CD4-positive, alpha-beta T cell treated with Interleukin-17A for 4 hours (primary cell): ENCODE results near the gene BHLHE23.
A peak's percentile ranks its signal among the peaks of the same experiment; 100 is the strongest.

Experiments
- DNase-seq: peaks from one replicate; pipeline ENCODE4 v3.0.0-alpha.2; 2020; ENCODE audit warnings: mixed read lengths

BHLHE23 gene

GRCh38 chr20:63024573-63025392 lies 18.0 kb upstream of the BHLHE23 start:
- no peak for DNase-seq

DNA sequence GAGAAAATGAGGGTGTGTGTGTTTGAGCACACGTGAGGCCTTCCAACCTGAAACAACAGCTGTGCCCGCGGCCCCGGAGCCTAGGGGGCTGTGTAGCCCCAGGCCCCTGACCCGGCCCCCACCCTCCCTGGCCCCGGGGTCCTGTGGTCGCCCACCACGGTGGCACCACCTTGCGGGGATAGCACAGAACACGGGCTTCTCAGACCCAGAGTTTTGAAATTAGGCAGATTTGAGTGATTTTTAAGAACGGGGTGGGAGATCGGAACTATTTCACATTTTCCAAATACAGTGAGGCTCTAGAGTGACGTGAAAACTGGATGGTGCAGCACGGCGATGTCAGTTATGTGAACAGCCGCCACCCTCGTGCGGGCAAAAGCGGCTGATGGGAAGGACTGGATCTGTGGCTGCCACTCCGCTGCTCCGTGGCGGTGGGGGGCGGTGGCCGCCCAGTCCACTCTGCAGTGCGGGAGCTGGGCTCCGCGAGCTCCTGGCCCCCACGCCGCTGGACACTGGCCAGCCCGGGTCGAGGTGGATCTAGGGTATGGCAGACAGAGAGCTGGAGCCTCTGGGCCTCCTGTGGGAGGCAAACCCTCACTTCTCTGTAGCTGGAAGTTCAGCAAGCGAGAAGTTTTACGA lies 17.3 kb upstream of the BHLHE23 start:
- DNase-seq: no peak

GRCh38 chr20:63023071-63023935 lies 16.5 kb upstream of the BHLHE23 start:
- DNase-seq: no peak

GRCh38 chr20:63022501-63022900 lies 15.7 kb upstream of the BHLHE23 start:
- no peak for DNase-seq

GRCh38 chr20:63021356-63022321 lies 14.9 kb upstream of the BHLHE23 start:
- DNase-seq: no peak

- no peak for DNase-seq
Measured at GRCh38 chr20:63020681-63021080, 13.9 kb upstream of the BHLHE23 start.

- no peak for DNase-seq
Measured at GRCh38 chr20:63017826-63018411, 11.2 kb upstream of the BHLHE23 start.

DNA sequence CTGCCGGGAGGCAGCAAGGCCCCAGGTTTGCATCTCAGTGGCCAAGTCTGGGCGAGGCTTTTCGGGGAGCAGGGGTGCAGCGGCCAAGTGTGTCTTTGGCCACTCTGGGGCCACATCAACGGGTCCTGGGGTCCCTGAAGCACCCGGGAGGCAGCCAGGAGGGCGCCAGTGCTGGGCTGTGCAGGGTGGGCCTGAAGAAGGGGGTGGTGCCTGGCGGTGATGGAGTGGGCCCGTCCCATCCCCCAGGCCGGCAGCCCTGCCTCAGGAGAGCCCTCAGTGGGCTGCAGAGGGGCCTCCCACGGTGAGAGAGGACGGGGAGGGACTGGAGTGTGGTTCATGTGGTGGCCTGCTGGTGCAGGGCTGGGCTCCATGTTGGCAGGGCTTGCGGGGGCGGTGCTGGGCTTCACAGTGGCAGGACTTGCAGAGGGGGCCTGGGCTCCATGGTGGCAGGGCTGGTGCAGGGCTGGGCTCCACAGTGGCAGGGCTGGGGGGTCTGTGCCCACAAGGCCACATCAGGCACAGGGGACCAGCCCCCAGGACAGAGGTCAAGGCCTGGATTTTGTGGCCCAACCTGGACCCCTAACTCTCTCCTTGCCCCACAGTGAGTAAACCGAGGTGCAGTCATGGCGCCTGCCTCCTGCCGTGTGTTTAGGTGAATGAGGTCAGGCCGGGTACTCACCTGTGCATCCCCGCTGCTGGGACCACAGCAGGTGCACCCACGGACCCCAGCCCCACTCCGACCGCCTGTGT lies 10.5 kb upstream of the BHLHE23 start:
- no peak for DNase-seq

DNA sequence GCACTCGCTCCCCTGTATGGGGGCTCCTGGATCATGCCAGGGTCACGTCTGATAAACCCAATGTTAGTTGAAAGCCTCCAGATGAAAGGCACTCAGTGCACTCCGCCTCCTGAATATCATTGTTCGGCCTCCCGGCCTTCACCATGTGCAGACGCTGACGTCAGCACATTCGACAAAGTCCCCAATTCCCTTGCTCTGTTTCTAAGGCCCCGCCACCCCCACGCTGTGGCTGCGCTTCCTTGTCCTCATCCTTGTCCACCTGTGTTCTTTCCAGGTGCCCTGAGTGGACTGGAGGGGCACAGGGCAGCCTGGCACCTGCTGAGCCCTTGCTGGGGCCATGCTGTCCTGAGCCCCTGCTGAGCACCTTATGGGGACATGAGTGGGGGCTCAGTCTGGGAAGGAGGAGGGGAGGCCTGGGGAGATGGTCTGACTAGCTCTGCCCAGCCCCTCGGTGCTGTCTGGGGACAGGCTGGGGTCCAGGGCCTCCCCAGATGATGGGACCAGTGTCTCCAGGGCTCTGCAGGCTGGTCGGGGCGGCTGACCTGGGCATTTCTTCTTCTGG lies 9.8 kb upstream of the BHLHE23 start:
- DNase-seq: no peak

- DNase-seq: no peak
Measured at GRCh38 chr20:63015662-63016361, 9.0 kb upstream of the BHLHE23 start.

- DNase-seq: no peak
Measured at GRCh38 chr20:63015147-63015661, 8.4 kb upstream of the BHLHE23 start.

GRCh38 chr20:63014710-63015109 lies 7.9 kb upstream of the BHLHE23 start:
- no peak for DNase-seq

- DNase-seq: no peak
Measured at GRCh38 chr20:63014287-63014686, 7.5 kb upstream of the BHLHE23 start.

- DNase-seq: no peak
Measured at GRCh38 chr20:63013207-63013606, 6.4 kb upstream of the BHLHE23 start.

DNA sequence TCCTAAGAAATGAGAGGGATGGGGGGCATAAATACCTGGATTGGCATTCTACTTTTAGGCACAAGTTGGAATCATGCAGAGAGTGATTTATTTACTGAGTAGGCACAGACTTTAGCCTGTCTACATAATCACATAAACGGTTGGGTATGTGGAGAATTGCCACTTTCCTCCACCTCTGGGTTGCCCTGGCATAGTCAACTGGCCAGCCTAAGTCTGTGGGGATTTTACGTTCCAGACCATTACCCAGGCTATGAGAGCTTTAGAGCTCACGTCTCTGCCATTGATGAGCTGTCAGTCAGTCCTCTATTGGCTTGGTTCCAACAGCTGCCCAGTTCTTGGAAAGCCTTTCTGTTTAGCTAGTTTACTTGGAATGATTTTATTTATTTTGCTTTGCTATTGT lies 5.0 kb upstream of the BHLHE23 start:
- no peak for DNase-seq

DNA sequence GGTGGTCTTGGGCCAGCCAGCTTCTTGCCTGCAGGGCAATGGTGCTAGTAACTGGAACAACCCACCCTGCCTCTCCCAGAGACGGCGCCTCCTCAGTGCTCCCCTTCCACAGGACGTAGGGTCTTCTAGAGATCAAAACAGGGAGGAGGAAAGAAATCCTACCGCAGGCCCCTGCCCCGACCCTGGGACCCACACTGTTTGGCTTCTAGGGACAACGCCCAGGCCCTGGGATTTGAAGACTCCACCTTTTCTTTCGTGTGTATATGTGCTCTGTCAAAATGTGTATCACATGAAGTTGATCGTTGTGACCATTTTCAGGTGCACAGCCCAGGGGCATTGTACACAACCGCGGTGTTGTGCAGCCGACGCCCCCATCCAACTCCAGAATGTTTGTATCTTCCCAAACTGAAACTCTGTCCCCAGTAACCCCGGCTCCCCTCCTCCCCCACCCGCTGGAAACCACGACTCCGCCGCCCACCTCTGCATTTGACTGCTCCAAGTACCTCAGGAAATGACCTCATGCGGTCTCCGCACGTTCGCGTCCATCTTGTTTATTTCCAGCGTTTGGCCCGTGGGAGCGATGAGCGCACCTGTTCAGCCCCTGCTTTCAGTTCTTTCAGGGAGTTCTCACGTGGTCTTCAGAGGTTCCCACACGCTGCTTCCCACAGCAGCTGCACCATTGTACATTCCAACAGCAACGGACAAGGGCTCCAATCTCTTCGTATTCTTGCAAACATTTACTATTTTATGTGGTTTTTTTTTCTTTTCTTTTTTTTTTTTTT lies 3.4 kb upstream of the BHLHE23 start:
- DNase-seq: peak; percentile 75

- peak; percentile 90 for DNase-seq
Measured at GRCh38 chr20:63009045-63009961, 2.5 kb upstream of the BHLHE23 start.

GRCh38 chr20:63008541-63009044 lies 1.8 kb upstream of the BHLHE23 start:
- DNase-seq: no peak
